H1 (cell line): ENCODE data around the gene KLHL10. TPM values are rescaled to one million over a fixed set of nuclear protein-coding genes. Genes with fewer than 3 reads are reported as not detected.

Source experiments
- CTCF ChIA-PET: fragments of 300-600 bp; sonication (Branson Sonifier 250); formaldehyde crosslinking; loops from one replicate; lab custom pipeline; 2021; ENCODE audit not compliant: partially characterized antibody; lab: Charles Lee
- POLR2A ChIA-PET: fragments of 300-600 bp; sonication (Branson Sonifier 250); formaldehyde crosslinking; loops from one replicate; lab custom pipeline; 2021; ENCODE audit warnings: inconsistent platforms; ENCODE audit not compliant: partially characterized antibody; lab: Charles Lee
- DNase-seq, 2 experiments: peaks; one replicate each; pipeline versions ENCODE4 v3.0.0 to v3.0.0-alpha.2; 2010 to 2022; ENCODE audit warnings: low spot score in 2 of 2, low read depth in 1 of 2, mixed read lengths in 1 of 2
- FAIRE-seq: peaks from 2 replicates; lab custom pipeline; 2011; peaks lifted over from hg19 to GRCh38; lab: Jason Lieb, UNC
- H2AFZ ChIP-seq: 2 replicates; pipeline ENCODE4 v1.8.1; 2012; ENCODE audit warnings: low read length, inconsistent platforms
- H2AK5ac ChIP-seq: 2 replicates; pipeline ENCODE4 v1.6.1; 2013; ENCODE audit warnings: low read depth, low read length
- H2BK120ac ChIP-seq: replicated peaks from 2 replicates; pipeline ENCODE3; 2013; ENCODE audit warnings: low read depth, low read length, inconsistent platforms
- H2BK12ac ChIP-seq: 2 replicates; pipeline ENCODE4 v1.6.1; 2013; ENCODE audit warnings: low read depth, low read length
- H2BK15ac ChIP-seq: 2 replicates; pipeline ENCODE4 v1.6.1; 2013; ENCODE audit warnings: low read length
- H2BK20ac ChIP-seq: 2 replicates; pipeline ENCODE4 v1.6.1; 2013; ENCODE audit warnings: low read length
- H2BK5ac ChIP-seq: 2 replicates; pipeline ENCODE4 v1.6.1; 2013; ENCODE audit warnings: low read depth, low read length
- H3K14ac ChIP-seq: 2 replicates; pipeline ENCODE4 v1.6.1; 2013; ENCODE audit warnings: inconsistent platforms; ENCODE audit not compliant: insufficient read length
- H3K18ac ChIP-seq: 2 replicates; pipeline ENCODE4 v1.6.1; 2013; ENCODE audit warnings: low read length; ENCODE audit errors: extremely low read depth
- H3K23ac ChIP-seq: 2 replicates; pipeline ENCODE4 v1.6.1; 2013; ENCODE audit warnings: inconsistent platforms; ENCODE audit not compliant: insufficient read length
- H3K23me2 ChIP-seq: 2 replicates; pipeline ENCODE4 v1.6.1; 2013; ENCODE audit warnings: low read depth, low read length
- H3K27ac ChIP-seq: 2 replicates; pipeline ENCODE4 v1.6.1; 2011; ENCODE audit warnings: low read depth, low read length, inconsistent platforms
- H3K27me3 ChIP-seq, 4 experiments: replicated peaks in 1 of 4; 1 replicate in 1 of 4; 2 replicates in 3 of 4; pipeline versions ENCODE4 v1.6.1 to v1.8.1; 2011 to 2013; ENCODE audit warnings: low read length in 3 of 4, mild to moderate bottlenecking in 3 of 4, inconsistent platforms in 2 of 4, mixed read lengths in 2 of 4, moderate library complexity in 1 of 4; ENCODE audit not compliant: control insufficient read depth in 3 of 4, insufficient read depth in 3 of 4; ENCODE audit errors: extremely low read depth in 1 of 4
- H3K36me3 ChIP-seq, 4 experiments: 2 replicates each; pipeline versions ENCODE4 v1.6.1 to v1.8.1; 2011 to 2013; ENCODE audit warnings: mild to moderate bottlenecking in 4 of 4, low read length in 3 of 4, moderate library complexity in 2 of 4, control low read depth in 1 of 4, inconsistent platforms in 1 of 4; ENCODE audit not compliant: insufficient read depth in 4 of 4, control insufficient read depth in 2 of 4
- H3K4ac ChIP-seq: replicated peaks from 2 replicates; pipeline ENCODE3; 2013; ENCODE audit warnings: low read length, low read depth, mixed read lengths, inconsistent platforms; ENCODE audit not compliant: insufficient read length
- H3K4me1 ChIP-seq, 4 experiments: replicated peaks in 1 of 4; 1 replicate in 1 of 4; 2 replicates in 3 of 4; pipeline versions ENCODE4 v1.6.1 to v1.8.1; 2011 to 2013; ENCODE audit warnings: low read length in 3 of 4, inconsistent platforms in 2 of 4, mixed read lengths in 1 of 4; ENCODE audit not compliant: insufficient read depth in 4 of 4, control insufficient read depth in 3 of 4
- H3K4me2 ChIP-seq, 2 experiments: 2 replicates each; pipeline versions ENCODE4 v1.6.1 to v1.8.1; 2011 to 2013; ENCODE audit warnings: low read depth in 2 of 2, low read length in 2 of 2, control low read depth in 1 of 2, inconsistent platforms in 1 of 2, mild to moderate bottlenecking in 1 of 2; ENCODE audit not compliant: insufficient read depth in 1 of 2
- H3K4me3 ChIP-seq, 4 experiments: fragments of 200-600, 300-600 bp in 1 of 4; sonication (generic), shearing (Covaris generic), sonication (Bioruptor Twin) in 1 of 4; 2 replicates each; pipeline versions ENCODE4 v1.5.1 to v1.8.1; 2011 to 2016; ENCODE audit warnings: low read length in 4 of 4, low read depth in 3 of 4, control low read depth in 2 of 4, inconsistent platforms in 2 of 4, mild to moderate bottlenecking in 2 of 4, mixed read lengths in 1 of 4, moderate library complexity in 1 of 4; ENCODE audit not compliant: insufficient read depth in 2 of 4; ENCODE audit errors: extremely low read depth in 1 of 4
- H3K56ac ChIP-seq: replicated peaks from 2 replicates; pipeline ENCODE3; 2013; ENCODE audit warnings: low read depth, mild to moderate bottlenecking, mixed read lengths, low read length, inconsistent platforms; ENCODE audit not compliant: insufficient read length
- H3K79me1 ChIP-seq: 2 replicates; pipeline ENCODE4 v1.6.1; 2013; ENCODE audit warnings: low read depth, low read length, control low read depth
- H3K79me2 ChIP-seq, 2 experiments: 2 replicates each; pipeline versions ENCODE4 v1.6.1 to v1.8.1; 2012 to 2013; ENCODE audit warnings: low read length in 2 of 2, mild to moderate bottlenecking in 2 of 2, inconsistent platforms in 1 of 2; ENCODE audit not compliant: insufficient read depth in 2 of 2, control insufficient read depth in 1 of 2
- H3K9ac ChIP-seq, 4 experiments: replicated peaks in 1 of 4; 1 replicate in 1 of 4; 2 replicates in 3 of 4; pipeline versions ENCODE4 v1.6.1 to v1.8.1; 2011 to 2013; ENCODE audit warnings: low read depth in 3 of 4, low read length in 3 of 4, control low read depth in 2 of 4, mild to moderate bottlenecking in 2 of 4, moderate library complexity in 2 of 4, inconsistent platforms in 1 of 4; ENCODE audit errors: extremely low read depth in 1 of 4
- H3K9me3 ChIP-seq, 2 experiments: 2 replicates each; pipeline versions ENCODE4 v1.6.1 to v1.8.1; 2012 to 2013; ENCODE audit warnings: mild to moderate bottlenecking in 2 of 2, moderate library complexity in 2 of 2, control low read depth in 1 of 2, inconsistent platforms in 1 of 2, low read depth in 1 of 2, low read length in 1 of 2, mixed read lengths in 1 of 2; ENCODE audit not compliant: insufficient read depth in 2 of 2
- H4K20me1 ChIP-seq, 2 experiments: replicated peaks in 1 of 2; 2 replicates each; pipeline versions ENCODE3 to v1.8.1; 2011 to 2013; ENCODE audit warnings: inconsistent platforms in 2 of 2, low read length in 2 of 2, mild to moderate bottlenecking in 1 of 2; ENCODE audit not compliant: insufficient read depth in 2 of 2, control insufficient read depth in 1 of 2
- H4K5ac ChIP-seq: 2 replicates; pipeline ENCODE4 v1.6.1; 2013; ENCODE audit warnings: low read length, low read depth, mixed read lengths, inconsistent platforms; ENCODE audit not compliant: insufficient read length
- H4K8ac ChIP-seq: 2 replicates; pipeline ENCODE4 v1.8.0; 2013; ENCODE audit warnings: mild to moderate bottlenecking, moderate library complexity, low read length, inconsistent platforms; ENCODE audit not compliant: insufficient read depth; ENCODE audit errors: extremely low read depth
- H4K91ac ChIP-seq: replicated peaks from 2 replicates; pipeline ENCODE3; 2013; ENCODE audit warnings: low read length, mixed read lengths, inconsistent platforms; ENCODE audit not compliant: insufficient read length
- BCL11A ChIP-seq, 2 experiments: IDR thresholded peaks; one replicate each; pipeline ENCODE4 v1.6.1; 2011; ENCODE audit warnings: low read depth in 2 of 2, low read length in 2 of 2, mild to moderate bottlenecking in 2 of 2
- EGR1 ChIP-seq: IDR thresholded peaks from 2 replicates; pipeline ENCODE4 v1.6.1; 2011; ENCODE audit warnings: low read depth, low read length, borderline replicate concordance
- KDM4A ChIP-seq: IDR thresholded peaks from one replicate; pipeline ENCODE4 v1.7.1; 2012; ENCODE audit warnings: low read depth, mild to moderate bottlenecking, moderate library complexity, low read length, inconsistent platforms; ENCODE audit not compliant: severe bottlenecking
- POU5F1 ChIP-seq: IDR thresholded peaks from 2 replicates; pipeline ENCODE4 v1.6.1; 2011; ENCODE audit warnings: low read depth, mild to moderate bottlenecking, low read length, moderate library complexity
- SIN3A ChIP-seq, 2 experiments: IDR thresholded peaks in 1 of 2; conservative IDR thresholded peaks in 1 of 2; 2 replicates each; pipeline ENCODE4 v1.6.1; 2011 to 2012; ENCODE audit warnings: low read length in 2 of 2, improper control_type of control experiment in 1 of 2, low read depth in 1 of 2, mild to moderate bottlenecking in 1 of 2
- TAF1 ChIP-seq: IDR thresholded peaks from 2 replicates; pipeline ENCODE4 v1.6.1; 2011; ENCODE audit warnings: mild to moderate bottlenecking, low read depth, low read length
- TBP ChIP-seq: IDR thresholded peaks from 2 replicates; pipeline ENCODE4 v1.6.1; 2011; ENCODE audit warnings: low read depth, low read length, improper control_type of control experiment
- WGBS, 2 experiments: shearing (Covaris generic) in 1 of 2; methylation state at CpG; one replicate each; pipeline versions ENCODE4 v1.1.6 to v1.1.7; 2013 to 2015; ENCODE audit warnings: low lambda C conversion rate in 2 of 2, mixed read lengths in 2 of 2, inconsistent platforms in 1 of 2, low coverage in 1 of 2, missing lambda C conversion rate in 1 of 2; ENCODE audit not compliant: insufficient replicate concordance in 2 of 2, insufficient coverage in 1 of 2, insufficient read length in 1 of 2; ENCODE audit errors: extremely low coverage in 1 of 2, missing lambda C conversion rate in 1 of 2; 5-methylcytosine and 5-hydroxymethylcytosine counted together
- polyA plus RNA-seq, 7 experiments: library from polyadenylated mRNA; depleted of rRNA in 3 of 7; stranded (reverse) in 5 of 7; unstranded in 2 of 7; fragments of >200 nt in 5 of 7; fragments of 200-250 nt in 2 of 7; gene quantifications; 1 replicate in 5 of 7; 2 replicates in 1 of 7; 4 replicates in 1 of 7; pipeline versions ENCODE4 v1.2.1 to v1.2.3, GENCODE V29; 2011 to 2013; ENCODE audit warnings: missing spikeins in 2 of 7, mixed read lengths in 2 of 7
- total RNA-seq: library from RNA; stranded (reverse); fragmentation: NEBNext Ultra II Directional; extraction: Animal tissue kit (Norgen Biotek cat#: 25700); gene quantifications from 2 replicates; pipeline ENCODE4 v1.2.1, GENCODE V29; 2021
- TF ChIP-seq, protein P1 (sequence below), 3 experiments: IDR thresholded peaks; 1 replicate in 2 of 3; 2 replicates in 1 of 3; pipeline versions ENCODE4 v1.5.1 to v1.6.1; 2011; ENCODE audit warnings: low read length in 3 of 3, mild to moderate bottlenecking in 3 of 3, inconsistent platforms in 2 of 3, low read depth in 1 of 3, moderate library complexity in 1 of 3; ENCODE audit not compliant: insufficient read depth in 1 of 3; ENCODE audit errors: control extremely low read depth in 1 of 3

The KLHL10 gene
- total and polyA plus RNA-seq, 2 of the 8 experiments (the other 6 are each of a cell fraction or from before 2014, with no cell fraction given), result 0.19 to 0.26 TPM

DNA sequence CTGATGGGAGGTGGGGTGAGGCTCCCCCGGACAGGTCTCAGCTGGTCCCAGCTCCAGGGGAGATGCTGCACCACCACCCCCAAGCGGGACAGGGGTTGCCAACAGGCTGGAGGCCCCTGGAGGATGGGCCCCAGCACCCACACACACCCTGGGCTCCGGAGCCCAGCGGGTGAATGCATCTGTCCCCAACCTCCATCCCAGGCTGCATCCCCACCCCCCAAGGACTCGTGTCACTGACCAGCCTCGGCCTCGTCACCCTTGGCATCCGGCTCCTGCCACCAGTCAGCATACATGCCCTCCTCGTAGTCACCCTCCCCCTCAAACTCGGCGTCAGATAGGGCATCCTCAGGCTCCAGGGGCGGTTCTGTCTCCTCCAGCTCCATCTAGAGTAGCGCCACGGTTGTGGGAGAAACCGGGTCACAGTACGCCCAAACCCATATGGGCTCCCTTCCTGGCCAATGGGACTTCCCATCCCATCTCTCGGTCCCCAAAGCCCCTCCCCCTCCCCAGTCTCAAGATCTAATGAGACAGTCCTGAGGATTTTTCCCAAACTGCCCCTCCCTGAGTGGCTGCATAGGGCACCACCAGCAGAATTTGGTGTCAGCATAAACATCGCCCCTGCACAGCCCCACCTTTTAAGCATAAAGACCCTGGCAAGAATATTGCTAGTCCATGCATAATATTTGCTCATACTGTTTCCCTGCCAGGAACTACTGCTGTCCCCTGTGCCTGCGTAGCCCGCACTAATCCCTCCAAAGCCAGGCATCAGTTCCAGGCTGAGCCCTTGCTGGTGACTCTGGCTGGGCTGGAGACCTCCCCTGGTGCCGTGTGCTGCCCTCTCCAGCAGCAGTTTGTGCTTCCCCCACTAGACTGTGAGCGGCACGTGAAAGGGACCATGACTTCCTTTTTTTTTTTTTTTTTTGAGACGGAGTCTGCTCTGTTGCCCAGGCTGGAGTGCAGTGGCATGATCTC is 34.3 kb upstream of the KLHL10 start:
- H2BK20ac ChIP-seq, result no peak overlapping the region
- H2BK12ac ChIP-seq, result peak overlapping the region; percentile 39; the same call in 1 of the 2 replicates
- H3K79me2 ChIP-seq, result no peaks in the 10 kb centered on the region
- no peak overlapping the region for H3K56ac ChIP-seq
- peaks cover 0 to 3% (median 0%) of the 10 kb centered on the region in 4 experiments; a peak in 1 of 8 replicates for H3K36me3 ChIP-seq
- no peaks in the 10 kb centered on the region for H3K9me3 ChIP-seq
- peaks cover 5 to 15% (median 10%) of the 10 kb centered on the region in 4 experiments for H3K4me1 ChIP-seq
- H3K14ac ChIP-seq, result no peak overlapping the region
- no peak overlapping the region for H3K23ac ChIP-seq
- H3K18ac ChIP-seq, result no peak overlapping the region
- H2BK5ac ChIP-seq, result no peak overlapping the region; the same call in 1 of the 2 replicates
- no peak overlapping the region; the same call in 1 of the 2 replicates for H2BK15ac ChIP-seq
- no peak overlapping the region for H4K5ac ChIP-seq
- H3K9ac ChIP-seq, result no peak overlapping the region
- H2AFZ ChIP-seq, result no peak overlapping the region
- no peak overlapping the region for H2BK120ac ChIP-seq
- DNase-seq (no peak), FAIRE-seq (no peak)
- ChIA-PET CTCF (interaction anchor here (0.6 to 10.9 kb wide), 11 partner anchors 8 to 83 kb away, joined by 3 to 149 read pairs (median 28); partner anchors contain the start of genes FKBP10, JUP and P3H4), POLR2A (interaction anchor here (0.8 to 6.9 kb wide), 10 partner anchors 8 to 114 kb away, joined by 3 to 71 read pairs (median 10); partner anchors contain the start of genes EIF1, FKBP10, HAP1 and JUP)
- no peak overlapping the region for H3K4me2 ChIP-seq
- WGBS, 2 experiments, result 92% methylated on average over 21 of the region's 24 CpGs; no CpG with 5 or more reads in 1 of the 2 experiments
- no peak overlapping the region for H3K27ac ChIP-seq
- H3K79me1 ChIP-seq, result no peaks in the 10 kb centered on the region
- H3K4ac ChIP-seq, result no peak overlapping the region
- H3K4me3 ChIP-seq, result no peak overlapping the region
- H2AK5ac ChIP-seq, result no peak overlapping the region
- H4K91ac ChIP-seq, result no peak overlapping the region
- H4K8ac ChIP-seq, result no peak overlapping the region
- peaks cover 2% of the 10 kb centered on the region; the same call in 1 of the 2 replicates for H3K23me2 ChIP-seq
- no peaks in the 10 kb centered on the region for H4K20me1 ChIP-seq
- H3K27me3 ChIP-seq, result no peaks in the 10 kb centered on the region
- TF ChIP-seq TBP (no peak), TAF1 (no peak), KDM4A (no peak), SIN3A (conservative IDR thresholded peaks at IDR 0.05 in 1 of 2, IDR thresholded peaks at IDR 0.05 in 1 of 2; ENCODE audit: low read depth in 1 of 2, low read length in 2 of 2) (no peak), BCL11A (IDR thresholded peaks at IDR 0.05; ENCODE audit: low read depth in 2 of 2, low read length in 2 of 2) (no peak), EGR1 (no peak), POU5F1 (no peak)
- TF ChIP-seq, protein P1, sequence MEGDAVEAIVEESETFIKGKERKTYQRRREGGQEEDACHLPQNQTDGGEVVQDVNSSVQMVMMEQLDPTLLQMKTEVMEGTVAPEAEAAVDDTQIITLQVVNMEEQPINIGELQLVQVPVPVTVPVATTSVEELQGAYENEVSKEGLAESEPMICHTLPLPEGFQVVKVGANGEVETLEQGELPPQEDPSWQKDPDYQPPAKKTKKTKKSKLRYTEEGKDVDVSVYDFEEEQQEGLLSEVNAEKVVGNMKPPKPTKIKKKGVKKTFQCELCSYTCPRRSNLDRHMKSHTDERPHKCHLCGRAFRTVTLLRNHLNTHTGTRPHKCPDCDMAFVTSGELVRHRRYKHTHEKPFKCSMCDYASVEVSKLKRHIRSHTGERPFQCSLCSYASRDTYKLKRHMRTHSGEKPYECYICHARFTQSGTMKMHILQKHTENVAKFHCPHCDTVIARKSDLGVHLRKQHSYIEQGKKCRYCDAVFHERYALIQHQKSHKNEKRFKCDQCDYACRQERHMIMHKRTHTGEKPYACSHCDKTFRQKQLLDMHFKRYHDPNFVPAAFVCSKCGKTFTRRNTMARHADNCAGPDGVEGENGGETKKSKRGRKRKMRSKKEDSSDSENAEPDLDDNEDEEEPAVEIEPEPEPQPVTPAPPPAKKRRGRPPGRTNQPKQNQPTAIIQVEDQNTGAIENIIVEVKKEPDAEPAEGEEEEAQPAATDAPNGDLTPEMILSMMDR (IDR thresholded peaks at IDR 0.05; ENCODE audit: control extremely low read depth in 1 of 3, insufficient read depth in 1 of 3, low read depth in 1 of 3, low read length in 3 of 3), result no peak
